Hepatocyte (in vitro differentiated cells): Measurements from ENCODE around the gene NME3. TPM values are rescaled to one million over a fixed set of nuclear protein-coding genes. Genes with fewer than 3 reads are reported as not detected.

Source experiments
- DNase-seq: peaks from one replicate; pipeline ENCODE4 v3.0.0-alpha.2; 2016; ENCODE audit warnings: low spot score
- H2AFZ ChIP-seq: fragments of 200-600 bp; sonication (generic); 2 replicates; pipeline ENCODE4 v1.6.0; 2016; ENCODE audit warnings: antibody characterized with exemption, mild to moderate bottlenecking
- H3K27ac ChIP-seq: fragments of 200-600 bp; sonication (generic); 2 replicates; pipeline ENCODE4 v1.5.1; 2016; ENCODE audit warnings: mild to moderate bottlenecking
- H3K27me3 ChIP-seq: fragments of 200-600 bp; sonication (generic); 2 replicates; pipeline ENCODE4 v1.6.1; 2016
- H3K36me3 ChIP-seq: fragments of 200-600 bp; sonication (generic); replicated peaks from 2 replicates; pipeline ENCODE4 v1.5.1; 2016; ENCODE audit warnings: low read depth; ENCODE audit not compliant: insufficient read depth
- H3K4me1 ChIP-seq: fragments of 200-600 bp; sonication (generic); 2 replicates; pipeline ENCODE4 v1.5.1; 2016; ENCODE audit warnings: mild to moderate bottlenecking, moderate library complexity; ENCODE audit not compliant: insufficient read depth
- H3K4me2 ChIP-seq: fragments of 200-600 bp; sonication (generic); 2 replicates; pipeline ENCODE4 v1.6.0; 2016
- H3K4me3 ChIP-seq: fragments of 200-600 bp; sonication (generic); 2 replicates; pipeline ENCODE4 v1.5.1; 2016; ENCODE audit warnings: mild to moderate bottlenecking
- H3K79me2 ChIP-seq: fragments of 200-600 bp; sonication (generic); 2 replicates; pipeline ENCODE4 v1.6.0; 2017; ENCODE audit warnings: mild to moderate bottlenecking
- H3K9me2 ChIP-seq: fragments of 200-600 bp; sonication (generic); replicated peaks from 2 replicates; pipeline ENCODE4 v1.6.0; 2017; ENCODE audit warnings: mild to moderate bottlenecking; ENCODE audit not compliant: insufficient read depth
- H3K9me3 ChIP-seq: fragments of 200-600 bp; sonication (generic); 2 replicates; pipeline ENCODE4 v1.5.1; 2016; ENCODE audit warnings: low read depth, mild to moderate bottlenecking
- H4K20me1 ChIP-seq: fragments of 200-600 bp; sonication (generic); 2 replicates; pipeline ENCODE4 v1.6.0; 2016; ENCODE audit warnings: mild to moderate bottlenecking; ENCODE audit not compliant: insufficient read depth, poor library complexity, severe bottlenecking
- EZH2 ChIP-seq: fragments of 200-600 bp; sonication (generic); IDR thresholded peaks from 2 replicates; pipeline ENCODE4 v1.6.1; 2016; ENCODE audit warnings: antibody characterized with exemption, mild to moderate bottlenecking, borderline replicate concordance
- EZH2phosphoT487 ChIP-seq: fragments of 200-600 bp; sonication (generic); IDR thresholded peaks from one replicate; pipeline ENCODE4 v1.6.1; 2018; ENCODE audit warnings: antibody characterized with exemption, mild to moderate bottlenecking, low read depth, moderate library complexity; ENCODE audit not compliant: unreplicated experiment, severe bottlenecking
- WGBS: methylation state at CpG from one replicate; pipeline ENCODE4 v1.1.6; 2016; ENCODE audit warnings: low lambda C conversion rate; ENCODE audit errors: missing lambda C conversion rate; 5-methylcytosine and 5-hydroxymethylcytosine counted together
- polyA plus RNA-seq: library from polyadenylated mRNA; unstranded; fragments of >200 nt; fragmentation: Nextera tagmentation; extraction: Ambion mirVana; gene quantifications from 2 replicates; pipeline ENCODE4 v1.2.1, GENCODE V29; 2016
- total RNA-seq: library from RNA; depleted of rRNA; stranded (reverse); fragments of >200 nt; gene quantifications from 2 replicates; pipeline ENCODE4 v1.2.3, GENCODE V29; 2014
- TF ChIP-seq, protein P1 (sequence below): fragments of 200-600 bp; sonication (generic); IDR thresholded peaks from 2 replicates; pipeline ENCODE4 v1.5.1; 2016; ENCODE audit warnings: antibody characterized with exemption, mild to moderate bottlenecking; ENCODE audit not compliant: poor library complexity

Gene NME3
- total and polyA plus RNA-seq, 2 experiments from 2014 or later: 34.8 to 86.6 TPM

DNA sequence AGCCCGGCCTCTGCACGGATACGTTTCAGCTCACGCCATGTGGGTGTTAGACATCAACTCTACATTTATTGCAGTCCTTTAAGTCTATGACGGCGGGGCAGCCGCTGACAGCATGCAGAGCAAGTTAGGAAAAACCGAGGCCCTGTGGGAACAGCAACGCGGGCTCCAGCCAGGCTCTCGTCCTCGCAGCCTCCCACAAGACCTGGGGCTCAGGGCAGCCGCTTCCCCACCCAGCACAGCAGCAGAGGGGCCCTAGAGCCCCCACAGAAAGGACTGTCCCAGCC is 5.3 kb upstream of the NME3 start:
- Histone ChIP-seq H4K20me1 (peaks cover 24% of the 10 kb centered on the region), H3K4me3 (no peak overlapping the region), H3K27ac (no peak overlapping the region), H3K27me3 (no peaks in the 10 kb centered on the region), H3K79me2 (peaks cover 47% of the 10 kb centered on the region), H2AFZ (no peak overlapping the region), H3K4me2 (no peak overlapping the region), H3K9me3 (no peaks in the 10 kb centered on the region), H3K4me1 (peaks cover 24% of the 10 kb centered on the region), H3K36me3 (no peaks in the 10 kb centered on the region), H3K9me2 (no peaks in the 10 kb centered on the region)
- DNase-seq: no peak
- WGBS: 95% methylated on average over 13 of the region's 13 CpGs
- TF ChIP-seq, protein P1, sequence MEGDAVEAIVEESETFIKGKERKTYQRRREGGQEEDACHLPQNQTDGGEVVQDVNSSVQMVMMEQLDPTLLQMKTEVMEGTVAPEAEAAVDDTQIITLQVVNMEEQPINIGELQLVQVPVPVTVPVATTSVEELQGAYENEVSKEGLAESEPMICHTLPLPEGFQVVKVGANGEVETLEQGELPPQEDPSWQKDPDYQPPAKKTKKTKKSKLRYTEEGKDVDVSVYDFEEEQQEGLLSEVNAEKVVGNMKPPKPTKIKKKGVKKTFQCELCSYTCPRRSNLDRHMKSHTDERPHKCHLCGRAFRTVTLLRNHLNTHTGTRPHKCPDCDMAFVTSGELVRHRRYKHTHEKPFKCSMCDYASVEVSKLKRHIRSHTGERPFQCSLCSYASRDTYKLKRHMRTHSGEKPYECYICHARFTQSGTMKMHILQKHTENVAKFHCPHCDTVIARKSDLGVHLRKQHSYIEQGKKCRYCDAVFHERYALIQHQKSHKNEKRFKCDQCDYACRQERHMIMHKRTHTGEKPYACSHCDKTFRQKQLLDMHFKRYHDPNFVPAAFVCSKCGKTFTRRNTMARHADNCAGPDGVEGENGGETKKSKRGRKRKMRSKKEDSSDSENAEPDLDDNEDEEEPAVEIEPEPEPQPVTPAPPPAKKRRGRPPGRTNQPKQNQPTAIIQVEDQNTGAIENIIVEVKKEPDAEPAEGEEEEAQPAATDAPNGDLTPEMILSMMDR: no peak
- TF ChIP-seq EZH2phosphoT487 (no peak), EZH2 (no peak)

DNA sequence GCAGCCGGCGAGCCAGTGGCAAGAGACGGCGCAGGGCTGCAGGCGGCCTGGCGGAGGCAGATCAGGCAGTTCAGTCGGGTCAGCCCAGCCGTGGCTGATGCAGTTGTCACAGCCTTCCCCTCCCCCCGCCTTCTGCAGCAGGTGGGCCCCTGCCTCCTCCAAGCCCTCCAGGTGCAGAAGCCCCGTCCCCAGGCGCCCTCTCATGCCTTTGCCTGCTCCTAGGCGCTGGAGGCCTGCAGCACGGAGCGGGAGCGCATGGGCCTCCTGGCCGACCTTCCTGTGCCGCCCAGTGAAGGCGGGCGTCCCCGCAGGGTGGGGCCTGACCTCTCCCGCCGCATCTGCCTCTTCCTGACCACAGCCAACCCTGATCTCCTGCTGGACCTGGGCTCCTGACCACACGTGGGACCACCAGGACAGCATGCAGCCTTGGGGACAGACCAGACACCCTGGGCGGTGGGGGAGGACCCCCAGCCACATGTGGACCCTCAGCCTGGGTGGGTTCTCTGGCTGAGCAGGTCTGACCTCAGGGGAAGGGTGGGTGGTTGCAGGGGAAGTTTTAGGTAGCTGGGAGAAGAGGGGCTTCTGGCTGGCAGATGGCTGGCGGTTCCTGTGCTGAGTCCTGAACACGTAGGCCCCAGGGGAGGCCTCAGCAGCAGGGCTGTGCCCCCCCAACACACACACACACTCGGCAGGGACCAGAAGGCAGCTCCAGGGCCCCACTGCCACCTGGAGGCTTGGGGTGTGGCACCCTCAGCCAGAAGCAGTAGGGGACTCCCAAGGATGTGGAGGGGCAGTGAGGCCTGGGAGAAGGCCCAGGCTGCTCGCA is 4.7 kb upstream of the NME3 start:
- Histone ChIP-seq H3K27ac (no peak overlapping the region), H3K9me2 (no peaks in the 10 kb centered on the region), H3K9me3 (no peaks in the 10 kb centered on the region), H3K4me1 (peaks cover 20% of the 10 kb centered on the region), H3K27me3 (no peaks in the 10 kb centered on the region), H3K79me2 (peaks cover 42% of the 10 kb centered on the region), H3K4me2 (no peak overlapping the region), H3K4me3 (no peak overlapping the region), H3K36me3 (no peaks in the 10 kb centered on the region), H2AFZ (no peak overlapping the region), H4K20me1 (peaks cover 20% of the 10 kb centered on the region)
- TF ChIP-seq, protein P1: no peak
- no peak for TF ChIP-seq EZH2
- WGBS: 92% methylated on average over 24 of the region's 28 CpGs
- no peak for DNase-seq

DNA sequence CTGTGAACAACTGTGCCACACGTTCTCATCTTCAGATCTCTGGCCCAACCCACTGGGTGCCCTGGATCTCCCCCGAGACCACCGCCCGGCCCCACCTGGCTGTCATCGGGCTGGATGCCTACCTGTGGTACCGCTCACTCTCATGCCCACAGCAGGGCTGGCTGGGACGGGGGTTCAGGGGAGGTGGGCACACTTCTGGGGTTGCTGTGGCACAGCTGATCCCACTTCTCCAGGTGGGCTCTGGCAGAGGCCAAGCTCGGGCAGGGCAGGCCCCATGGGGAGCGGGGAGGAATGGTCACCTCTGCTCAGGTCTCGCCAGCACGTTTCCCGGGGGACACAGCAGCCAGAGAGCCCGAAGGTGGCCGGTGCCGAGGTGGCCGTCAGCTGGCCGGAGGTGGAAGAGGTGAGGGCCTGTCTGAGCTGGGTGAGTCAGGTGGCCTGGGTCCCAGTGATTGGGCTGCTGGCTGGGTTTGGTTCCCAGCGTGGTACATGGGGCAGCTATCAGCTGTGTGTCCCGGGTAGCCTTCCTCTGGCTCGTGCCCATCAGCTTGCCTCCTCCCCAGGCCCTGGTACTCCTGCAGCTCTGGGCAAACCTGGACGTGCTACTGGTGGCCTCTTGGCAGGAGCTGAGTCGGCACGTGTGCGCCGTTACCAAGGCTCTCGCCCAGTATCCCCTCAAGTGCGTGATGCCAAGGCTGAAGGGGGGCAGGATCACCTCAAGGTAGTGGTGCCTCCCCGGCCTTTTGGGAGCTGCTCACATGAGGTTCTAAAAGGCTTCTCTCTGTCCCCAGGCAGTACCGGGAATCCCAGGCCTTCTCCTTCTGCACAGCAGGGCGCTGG is 3.9 kb upstream of the NME3 start:
- Histone ChIP-seq H3K4me3 (no peak overlapping the region), H3K9me2 (no peaks in the 10 kb centered on the region), H3K36me3 (no peaks in the 10 kb centered on the region), H3K9me3 (no peaks in the 10 kb centered on the region), H3K4me1 (peaks cover 26% of the 10 kb centered on the region), H3K79me2 (peaks cover 35% of the 10 kb centered on the region), H2AFZ (no peak overlapping the region), H3K27ac (no peak overlapping the region), H3K4me2 (peak overlapping the region; percentile 100), H3K27me3 (no peaks in the 10 kb centered on the region), H4K20me1 (peaks cover 20% of the 10 kb centered on the region)
- 97% methylated on average over 30 of the region's 30 CpGs for WGBS
- TF ChIP-seq EZH2phosphoT487: no peak
- TF ChIP-seq EZH2: no peak
- TF ChIP-seq, protein P1: no peak
- DNase-seq: no peak
